H1 (cell line): ENCODE measurements around the gene DIABLO.

Experiments used
- GTF2F1 ChIP-seq: IDR thresholded peaks from 2 replicates; pipeline ENCODE4 v1.6.1; 2012; ENCODE audit warnings: low read depth, low read length, improper control_type of control experiment, borderline replicate concordance
- PHF8 ChIP-seq: fragments of 200-600 bp; sonication (generic); conservative IDR thresholded peaks from 2 replicates; pipeline ENCODE4 v1.7.1; 2012; ENCODE audit warnings: low read depth, mild to moderate bottlenecking, inconsistent platforms, low read length, moderate library complexity
- POLR2A ChIP-seq, 2 experiments: IDR thresholded peaks; 1 replicate in 1 of 2; 2 replicates in 1 of 2; pipeline ENCODE4 v1.6.1; 2011; ENCODE audit warnings: low read depth in 2 of 2, low read length in 2 of 2, mild to moderate bottlenecking in 2 of 2; ENCODE audit errors: control extremely low read depth in 1 of 2

GRCh38 chr12:122183588-122183940 is 42.3 kb downstream of the DIABLO start:
- TF ChIP-seq GTF2F1: no peak
- no peak for TF ChIP-seq PHF8
- no peak for TF ChIP-seq POLR2A (IDR thresholded peaks at IDR 0.05; ENCODE audit: control extremely low read depth in 1 of 2, low read depth in 2 of 2, low read length in 2 of 2)
